Urinary bladder (tissue), 4 donors: ENCODE results near the gene GNPTG. TPM values are rescaled to one million over a fixed set of nuclear protein-coding genes. Genes with fewer than 3 reads are reported as not detected.

ENCODE experiments used
- DNase-seq: peaks from one replicate; pipeline ENCODE4 v3.0.0-alpha.2; 2015; ENCODE audit errors: extremely low spot score
- H3K27ac ChIP-seq: one replicate; pipeline ENCODE4 v1.5.1; 2013; ENCODE audit warnings: low read depth, mild to moderate bottlenecking, moderate library complexity
- H3K36me3 ChIP-seq: one replicate; pipeline ENCODE4 v1.6.1; 2013; ENCODE audit warnings: mild to moderate bottlenecking, moderate library complexity; ENCODE audit not compliant: insufficient read depth
- H3K4me1 ChIP-seq: one replicate; pipeline ENCODE4 v1.6.1; 2013; ENCODE audit warnings: mild to moderate bottlenecking, moderate library complexity; ENCODE audit not compliant: insufficient read depth
- H3K4me3 ChIP-seq: one replicate; pipeline ENCODE4 v1.5.1; 2013; ENCODE audit warnings: low read depth, low read length
- WGBS: extraction: QIAGEN DNeasy Blood & Tissue Kit; methylation state at CpG from one replicate; pipeline ENCODE4 v1.1.7; 2013; 5-methylcytosine and 5-hydroxymethylcytosine counted together
- polyA plus RNA-seq: library from polyadenylated mRNA; stranded (reverse); fragments of 200-250 nt; gene quantifications from one replicate; pipeline ENCODE4 v1.2.3, GENCODE V29; 2013
- total RNA-seq: library from RNA; depleted of rRNA; stranded (reverse); fragments of >200 nt; gene quantifications from one replicate; pipeline ENCODE4 v1.2.3, GENCODE V29; 2014
- donor health status: healthy with polysubstance abuse.
- donor health status: healthy.

The GNPTG gene
- total and polyA plus RNA-seq, 2 donors: 28.0 to 70.4 TPM

GRCh38 chr16:1354815-1355540 is 3.2 kb downstream of the GNPTG start:
- Histone ChIP-seq H3K36me3 (no peaks in the 10 kb centered on the region), H3K4me3 (no peak overlapping the region), H3K27ac (no peak overlapping the region), H3K4me1 (peaks cover 1% of the 10 kb centered on the region)
- DNase-seq: no peak
- 89% methylated on average over 49 of the region's 49 CpGs for WGBS

GRCh38 chr16:1355591-1355990 is 3.9 kb downstream of the GNPTG start:
- 84% methylated on average over 15 of the region's 15 CpGs for WGBS
- Histone ChIP-seq H3K36me3 (no peaks in the 10 kb centered on the region), H3K4me1 (peaks cover 1% of the 10 kb centered on the region), H3K27ac (no peak overlapping the region), H3K4me3 (no peak overlapping the region)
- no peak for DNase-seq

- no peaks in the 10 kb centered on the region for H3K36me3 ChIP-seq
- H3K4me1 ChIP-seq: peaks cover 1% of the 10 kb centered on the region
- H3K4me3 ChIP-seq: no peak overlapping the region
- no peak overlapping the region for H3K27ac ChIP-seq
- no peak for DNase-seq
- WGBS: 80% methylated on average over 33 of the region's 33 CpGs
Measured at GRCh38 chr16:1356061-1356900, 4.5 kb downstream of the GNPTG start.

GRCh38 chr16:1357906-1358566 is 6.3 kb downstream of the GNPTG start:
- H3K4me1 ChIP-seq: peaks cover under 1% of the 10 kb centered on the region
- no peak overlapping the region for H3K27ac ChIP-seq
- WGBS: 82% methylated on average over 19 of the region's 19 CpGs
- peaks cover 7% of the 10 kb centered on the region for H3K36me3 ChIP-seq
- DNase-seq: no peak
- no peak overlapping the region for H3K4me3 ChIP-seq

- H3K36me3 ChIP-seq: peaks cover 8% of the 10 kb centered on the region
- no peak overlapping the region for H3K4me3 ChIP-seq
- no peak overlapping the region for H3K27ac ChIP-seq
- no peak for DNase-seq
- H3K4me1 ChIP-seq: no peaks in the 10 kb centered on the region
- 93% methylated on average over 43 of the region's 43 CpGs for WGBS
Measured at GRCh38 chr16:1361685-1362360, 10.1 kb downstream of the GNPTG start.

- peaks cover 8% of the 10 kb centered on the region for H3K36me3 ChIP-seq
- 88% methylated on average over 11 of the region's 11 CpGs for WGBS
- no peak for DNase-seq
Measured at GRCh38 chr16:1362807-1363206, 11.1 kb downstream of the GNPTG start.

GRCh38 chr16:1363501-1364041 is 11.8 kb downstream of the GNPTG start:
- H3K27ac ChIP-seq: no peak overlapping the region
- H3K4me3 ChIP-seq: no peak overlapping the region
- H3K4me1 ChIP-seq: no peaks in the 10 kb centered on the region
- no peak for DNase-seq
- peaks cover 8% of the 10 kb centered on the region for H3K36me3 ChIP-seq
- WGBS: 51% methylated on average over 18 of the region's 18 CpGs

More at GRCh38 chr16:1362807-1363206, 11.1 kb downstream of the GNPTG start:
- Histone ChIP-seq H3K27ac (no peak overlapping the region), H3K4me3 (no peak overlapping the region), H3K4me1 (no peaks in the 10 kb centered on the region)

GRCh38 chr16:1364510-1364909 is 12.8 kb downstream of the GNPTG start:
- no peak overlapping the region for H3K27ac ChIP-seq
- H3K36me3 ChIP-seq: peaks cover 8% of the 10 kb centered on the region
- no peak overlapping the region for H3K4me3 ChIP-seq
- WGBS: 89% methylated on average over 22 of the region's 22 CpGs
- no peak for DNase-seq
- H3K4me1 ChIP-seq: no peaks in the 10 kb centered on the region

- WGBS: 90% methylated on average over 29 of the region's 29 CpGs
- H3K4me1 ChIP-seq: no peaks in the 10 kb centered on the region
- H3K27ac ChIP-seq: no peak overlapping the region
- no peak for DNase-seq
- H3K4me3 ChIP-seq: no peak overlapping the region
- H3K36me3 ChIP-seq: peaks cover 8% of the 10 kb centered on the region
Measured at GRCh38 chr16:1366060-1366711, 14.5 kb downstream of the GNPTG start.

GRCh38 chr16:1366712-1367299 is 15.1 kb downstream of the GNPTG start:
- WGBS: 91% methylated on average over 24 of the region's 24 CpGs
- Histone ChIP-seq H3K36me3 (peaks cover 7% of the 10 kb centered on the region), H3K27ac (no peak overlapping the region), H3K4me3 (no peak overlapping the region), H3K4me1 (no peaks in the 10 kb centered on the region)
- DNase-seq: no peak

- Histone ChIP-seq H3K4me1 (no peaks in the 10 kb centered on the region), H3K27ac (no peak overlapping the region), H3K4me3 (no peak overlapping the region), H3K36me3 (peaks cover 4% of the 10 kb centered on the region)
- WGBS: 84% methylated on average over 27 of the region's 27 CpGs
- DNase-seq: no peak
Measured at GRCh38 chr16:1367486-1368174, 15.9 kb downstream of the GNPTG start.
